ENCODE data around the gene NDRG2. TPM values are rescaled to one million over a fixed set of nuclear protein-coding genes. Genes with fewer than 3 reads are reported as not detected.

NDRG2 gene
- total RNA-seq (100 to 1,000 TPM in 3 of 5 donors, 10 to 100 TPM in 2; 61.3 to 418 (median 115) TPM), polyA plus RNA-seq (100 to 1,000 TPM in 1 of 3 donors, 10 to 100 TPM in 2; 92.1 to 194 (median 99.1) TPM)
- long read RNA-seq, donor 1, partial matches to known transcripts: 5 of 12 reads
- long read RNA-seq, donor 1, other reads (novel, unspliced or antisense): 0 of 12 reads
- long read RNA-seq, donor 2, partial matches to known transcripts: 10 of 17 reads
- long read RNA-seq, donor 2, other reads (novel, unspliced or antisense): 0 of 17 reads
- long read RNA-seq, donor 3, partial matches to known transcripts: 0 of 10 reads
- long read RNA-seq, donor 3, other reads (novel, unspliced or antisense): 5 of 10 reads
- long read RNA-seq, donor 4, partial matches to known transcripts: 5 of 9 reads
- long read RNA-seq, donor 4, other reads (novel, unspliced or antisense): 0 of 9 reads
- long read RNA-seq, donor 5, partial matches to known transcripts: 19 of 34 reads
- long read RNA-seq, donor 5, other reads (novel, unspliced or antisense): 5 of 34 reads
- long read RNA-seq, donor 6, transcript NDRG2-209 (17 exons, 2,079 nt): major isoform, 7 of 87 reads
- long read RNA-seq, donor 6, transcript NDRG2-227 (15 exons, 1,980 nt): minor isoform, 6 of 87 reads
- long read RNA-seq, donor 6, transcript NDRG2-221 (8 exons, 725 nt): minor isoform, 5 of 87 reads
- long read RNA-seq, donor 6, partial matches to known transcripts: 38 of 87 reads
- long read RNA-seq, donor 6, other reads (novel, unspliced or antisense): 19 of 87 reads
- long read RNA-seq, donor 7, partial matches to known transcripts: 0 of 10 reads
- long read RNA-seq, donor 7, other reads (novel, unspliced or antisense): 0 of 10 reads
- long read RNA-seq, donor 8, partial matches to known transcripts: 0 of 14 reads
- long read RNA-seq, donor 8, other reads (novel, unspliced or antisense): 5 of 14 reads
- long read RNA-seq, donor 9, partial matches to known transcripts: 103 of 108 reads
- long read RNA-seq, donor 9, other reads (novel, unspliced or antisense): 0 of 108 reads
- long read RNA-seq, donor 10, partial matches to known transcripts: 0 of 3 reads
- long read RNA-seq, donor 10, other reads (novel, unspliced or antisense): 0 of 3 reads

- DNase-seq: peak; percentile 90 to 95
- H3K4me3 ChIP-seq: peak within 1 kb of the TSS; percentile 83 to 90 (median 86)
- intact Hi-C loops (cut with DNase I; ENCODE audit: low total_unique reads): no loop called here
- no peaks in the 10 kb centered on the region for H3K9me3 ChIP-seq
- TF ChIP-seq EP300 (IDR thresholded peaks at IDR 0.05) (no peak), POLR2AphosphoS5 (IDR thresholded peaks at IDR 0.05) (peak in 1 of 3 donors; percentile 48)
- peaks cover 18 to 27% (median 25%) of the 10 kb centered on the region in 4 donors for H3K36me3 ChIP-seq
- H3K4me1 ChIP-seq: peaks cover 12 to 63% (median 39%) of the 10 kb centered on the region in 4 donors
- peaks cover 0 to 14% (median 0%) of the 10 kb centered on the region in 3 donors for H3K27me3 ChIP-seq
- peak within 1 kb of the TSS; percentile 75 to 91 (median 86) for H3K27ac ChIP-seq
- WGBS, 5 donors: 0 to 1% (median 1%) methylated on average over 16 to 72 of the region's 72 CpGs
Observed at GRCh38 chr14:21024585-21025370, at the start of gene NDRG2. Gene NDRG2 (minus strand): TSS chr14:21025061. CDS start chr14:21023315, 1,746 bp downstream.

- Histone ChIP-seq H3K27ac (peak overlapping the region in 1 of 5 donors; percentile 30), H3K36me3 (peaks cover 34 to 64% (median 56%) of the 10 kb centered on the region in 4 donors)
Observed at GRCh38 chr14:21073921-21074320, 49.1 kb upstream of the NDRG2 start.

DNA sequence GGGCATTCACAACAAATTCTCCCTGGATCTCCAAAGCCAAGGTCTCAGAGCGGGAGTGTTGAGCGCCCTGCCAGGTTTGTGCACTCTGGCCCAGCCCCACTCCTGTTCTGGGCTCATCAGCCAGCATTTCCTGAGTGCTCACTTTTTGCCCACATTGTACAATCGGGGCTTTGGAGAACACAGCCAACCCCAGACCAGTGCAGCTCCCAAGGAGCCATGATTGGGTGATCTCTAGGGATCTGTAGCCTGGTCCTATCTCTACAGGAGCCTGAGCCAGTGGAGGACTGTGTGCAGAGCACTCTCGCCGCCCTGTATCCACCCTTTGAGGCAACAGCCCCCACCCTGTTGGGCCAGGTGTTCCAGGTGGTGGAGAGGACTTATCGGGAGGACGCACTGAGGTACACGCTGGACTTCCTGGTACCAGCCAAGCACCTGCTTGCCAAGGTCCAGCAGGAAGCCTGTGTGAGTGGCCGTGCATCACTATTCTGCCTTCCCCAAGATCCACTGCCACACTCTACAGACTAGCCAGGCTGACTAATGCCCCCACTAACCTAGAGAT, 48.0 kb upstream of the NDRG2 start:
- TF ChIP-seq POLR2AphosphoS5 (IDR thresholded peaks at IDR 0.05): peak in 2 of 3 donors; percentile 64 to 78
- TF ChIP-seq EP300 (IDR thresholded peaks at IDR 0.05): no peak
- Histone ChIP-seq H3K4me1 (peaks cover 37 to 53% (median 47%) of the 10 kb centered on the region in 4 donors), H3K4me3 (no peak overlapping the region), H3K27me3 (peaks cover 0 to 19% (median 6%) of the 10 kb centered on the region in 3 donors), H3K36me3 (peaks cover 24 to 53% (median 46%) of the 10 kb centered on the region in 4 donors), H3K27ac (peak overlapping the region; percentile 22 to 94 (median 91)), H3K9me3 (no peaks in the 10 kb centered on the region)
- intact Hi-C loops (cut with DNase I; ENCODE audit: low total_unique reads): no loop called here
- WGBS, 5 donors: 43 to 74% (median 49%) methylated on average over 8 to 9 of the region's 9 CpGs
- peak; percentile 41 to 84 for DNase-seq

More at GRCh38 chr14:21073921-21074320, 49.1 kb upstream of the NDRG2 start:
- H3K4me1 ChIP-seq: peaks cover 34 to 45% (median 41%) of the 10 kb centered on the region in 4 donors
- H3K4me3 ChIP-seq: no peak overlapping the region
- 87 to 92% (median 90%) methylated on average over 6 to 9 of the region's 9 CpGs for WGBS, 5 donors
- TF ChIP-seq POLR2AphosphoS5 (IDR thresholded peaks at IDR 0.05) (no peak), POLR2A (IDR thresholded peaks at IDR 0.05) (no peak), EP300 (IDR thresholded peaks at IDR 0.05) (no peak)
- TF ChIP-seq, protein P1, sequence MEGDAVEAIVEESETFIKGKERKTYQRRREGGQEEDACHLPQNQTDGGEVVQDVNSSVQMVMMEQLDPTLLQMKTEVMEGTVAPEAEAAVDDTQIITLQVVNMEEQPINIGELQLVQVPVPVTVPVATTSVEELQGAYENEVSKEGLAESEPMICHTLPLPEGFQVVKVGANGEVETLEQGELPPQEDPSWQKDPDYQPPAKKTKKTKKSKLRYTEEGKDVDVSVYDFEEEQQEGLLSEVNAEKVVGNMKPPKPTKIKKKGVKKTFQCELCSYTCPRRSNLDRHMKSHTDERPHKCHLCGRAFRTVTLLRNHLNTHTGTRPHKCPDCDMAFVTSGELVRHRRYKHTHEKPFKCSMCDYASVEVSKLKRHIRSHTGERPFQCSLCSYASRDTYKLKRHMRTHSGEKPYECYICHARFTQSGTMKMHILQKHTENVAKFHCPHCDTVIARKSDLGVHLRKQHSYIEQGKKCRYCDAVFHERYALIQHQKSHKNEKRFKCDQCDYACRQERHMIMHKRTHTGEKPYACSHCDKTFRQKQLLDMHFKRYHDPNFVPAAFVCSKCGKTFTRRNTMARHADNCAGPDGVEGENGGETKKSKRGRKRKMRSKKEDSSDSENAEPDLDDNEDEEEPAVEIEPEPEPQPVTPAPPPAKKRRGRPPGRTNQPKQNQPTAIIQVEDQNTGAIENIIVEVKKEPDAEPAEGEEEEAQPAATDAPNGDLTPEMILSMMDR (IDR thresholded peaks at IDR 0.05): no peak
- no peak for DNase-seq
- intact Hi-C loops (cut with DNase I; ENCODE audit: low total_unique reads): no loop called here
- peaks cover 0 to 12% (median 6%) of the 10 kb centered on the region in 3 donors for H3K27me3 ChIP-seq
- no peaks in the 10 kb centered on the region for H3K9me3 ChIP-seq

- Histone ChIP-seq H3K4me3 (peak overlapping the region; percentile 77 to 90 (median 80)), H3K4me1 (peaks cover 37 to 53% (median 47%) of the 10 kb centered on the region in 4 donors), H3K36me3 (peaks cover 20 to 45% (median 37%) of the 10 kb centered on the region in 4 donors), H3K27me3 (peaks cover 0 to 19% (median 6%) of the 10 kb centered on the region in 3 donors), H3K27ac (peak overlapping the region in 4 of 5 donors; percentile 86 to 94 (median 92)), H3K9me3 (no peaks in the 10 kb centered on the region)
- peak in 1 of 2 donors; percentile 71 for DNase-seq
- WGBS, 5 donors: 34 to 52% (median 47%) methylated on average over 4 of the region's 4 CpGs
- intact Hi-C loops (cut with DNase I; ENCODE audit: low total_unique reads): no loop called here
- TF ChIP-seq POLR2AphosphoS5 (IDR thresholded peaks at IDR 0.05) (no peak), POLR2A (IDR thresholded peaks at IDR 0.05) (no peak), EP300 (IDR thresholded peaks at IDR 0.05) (no peak)
- TF ChIP-seq, protein P1 (IDR thresholded peaks at IDR 0.05): no peak
Observed at GRCh38 chr14:21072031-21072473, 47.2 kb upstream of the NDRG2 start.
